Measurements from ENCODE around the gene EIF4H.
A peak's percentile ranks its signal among the peaks of the same experiment; 100 is the strongest.
"Not testable (repeated sequence)": the region's sequence is repeated elsewhere in the genome, so short reads cannot be mapped to it uniquely, and the experiment has no call there.

Gene EIF4H

GRCh38 chr7:74203956-74204618 lies 29.9 kb downstream of the EIF4H start:
- TF ChIP-seq, protein P1, sequence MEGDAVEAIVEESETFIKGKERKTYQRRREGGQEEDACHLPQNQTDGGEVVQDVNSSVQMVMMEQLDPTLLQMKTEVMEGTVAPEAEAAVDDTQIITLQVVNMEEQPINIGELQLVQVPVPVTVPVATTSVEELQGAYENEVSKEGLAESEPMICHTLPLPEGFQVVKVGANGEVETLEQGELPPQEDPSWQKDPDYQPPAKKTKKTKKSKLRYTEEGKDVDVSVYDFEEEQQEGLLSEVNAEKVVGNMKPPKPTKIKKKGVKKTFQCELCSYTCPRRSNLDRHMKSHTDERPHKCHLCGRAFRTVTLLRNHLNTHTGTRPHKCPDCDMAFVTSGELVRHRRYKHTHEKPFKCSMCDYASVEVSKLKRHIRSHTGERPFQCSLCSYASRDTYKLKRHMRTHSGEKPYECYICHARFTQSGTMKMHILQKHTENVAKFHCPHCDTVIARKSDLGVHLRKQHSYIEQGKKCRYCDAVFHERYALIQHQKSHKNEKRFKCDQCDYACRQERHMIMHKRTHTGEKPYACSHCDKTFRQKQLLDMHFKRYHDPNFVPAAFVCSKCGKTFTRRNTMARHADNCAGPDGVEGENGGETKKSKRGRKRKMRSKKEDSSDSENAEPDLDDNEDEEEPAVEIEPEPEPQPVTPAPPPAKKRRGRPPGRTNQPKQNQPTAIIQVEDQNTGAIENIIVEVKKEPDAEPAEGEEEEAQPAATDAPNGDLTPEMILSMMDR (conservative IDR thresholded peaks at IDR 0.05): no peak

DNA sequence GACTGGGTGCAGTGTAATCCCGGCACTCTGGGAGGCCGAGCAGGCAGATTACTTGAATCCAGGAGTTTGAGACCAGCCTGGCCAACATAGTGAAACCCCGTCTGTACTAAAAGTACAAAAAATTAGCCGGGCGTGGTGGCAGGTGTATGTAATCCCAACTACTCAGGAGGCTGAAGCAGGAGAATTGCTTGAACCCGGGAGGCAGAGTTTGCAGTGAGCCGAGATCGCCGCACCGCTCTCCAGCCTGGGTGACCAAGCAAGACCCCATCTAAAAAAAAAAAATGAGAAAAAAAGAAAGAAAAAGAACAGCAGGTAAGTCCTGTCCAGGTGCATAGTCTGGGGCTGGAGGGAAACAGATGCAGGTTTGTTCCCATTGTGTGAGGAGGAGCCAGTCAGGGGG lies 31.9 kb downstream of the EIF4H start:
- not testable (repeated sequence) for H3K27ac ChIP-seq

More at GRCh38 chr7:74203956-74204618, 29.9 kb downstream of the EIF4H start:
- H3K27ac ChIP-seq: no peak overlapping the region

DNA sequence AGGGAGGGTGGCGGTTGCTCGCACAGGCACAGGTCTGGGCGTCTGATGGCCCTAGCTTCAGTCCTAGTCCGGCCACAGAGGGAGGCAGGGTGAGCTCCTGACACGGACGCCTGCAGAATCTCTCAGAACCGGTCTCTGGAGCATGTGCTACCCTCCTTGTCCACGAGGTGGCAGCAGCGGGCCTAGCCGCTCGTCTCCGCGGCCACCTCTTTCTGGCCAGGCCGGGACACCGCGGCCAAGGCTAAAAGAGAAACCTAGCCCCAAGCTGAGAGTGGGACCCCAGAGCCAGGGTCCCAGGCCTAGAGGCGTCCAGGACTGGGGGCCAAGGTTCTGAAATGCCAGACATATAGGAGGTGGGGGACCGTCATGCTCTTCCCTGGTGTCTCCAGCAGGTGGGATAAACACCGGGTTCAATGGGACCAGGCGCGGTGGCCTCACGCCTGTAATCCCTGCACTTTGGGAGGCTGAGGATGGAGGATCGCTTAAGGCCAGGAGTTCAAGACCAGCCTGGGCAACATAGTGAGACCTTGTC lies 32.5 kb downstream of the EIF4H start:
- no peak overlapping the region; the same call in 1 of the 2 replicates for H3K27ac ChIP-seq
- TF ChIP-seq, protein P1 (conservative IDR thresholded peaks at IDR 0.05): peak; percentile 99

DNA sequence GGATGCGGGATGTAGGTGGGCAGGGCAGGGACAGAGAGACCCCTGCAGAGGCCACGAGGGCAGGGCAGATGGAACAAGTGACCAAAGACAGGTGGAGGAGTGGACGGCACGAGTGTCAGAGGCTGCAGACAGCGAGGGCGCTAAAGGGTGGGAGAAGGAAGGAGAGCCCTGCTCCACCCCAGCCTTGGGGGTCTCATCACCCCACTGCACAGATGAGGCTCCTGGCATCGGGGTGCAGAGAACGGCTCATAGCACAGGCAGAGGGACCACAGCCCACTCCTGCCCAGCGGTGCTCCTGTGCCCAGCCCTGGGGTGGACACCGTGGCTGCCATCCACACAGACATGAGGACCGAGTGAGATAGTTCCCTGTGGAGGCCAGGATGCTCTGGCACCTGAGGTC lies 33.4 kb downstream of the EIF4H start:
- H3K27ac ChIP-seq: no peak overlapping the region
- TF ChIP-seq, protein P1 (conservative IDR thresholded peaks at IDR 0.05): no peak

DNA sequence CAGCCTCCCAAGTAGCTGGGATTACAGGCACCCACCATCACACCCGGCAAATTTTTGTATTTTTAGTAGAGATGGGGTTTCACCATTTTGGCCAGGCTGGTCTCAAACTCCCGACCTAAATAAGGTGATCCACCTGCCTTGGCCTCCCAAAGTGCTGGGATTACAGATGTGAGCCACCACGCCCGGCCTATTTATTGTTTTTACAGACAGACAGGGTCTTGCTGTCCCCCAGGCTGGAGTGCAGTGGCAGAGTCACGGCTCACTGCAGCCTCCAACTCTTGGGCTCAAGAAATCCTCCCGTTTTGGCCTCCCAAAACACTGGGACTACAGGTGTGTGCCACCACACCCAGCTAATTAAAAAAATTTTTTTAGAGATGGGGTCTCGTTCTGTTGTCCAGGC lies 34.1 kb downstream of the EIF4H start:
- H3K27ac ChIP-seq: not testable (repeated sequence)

DNA sequence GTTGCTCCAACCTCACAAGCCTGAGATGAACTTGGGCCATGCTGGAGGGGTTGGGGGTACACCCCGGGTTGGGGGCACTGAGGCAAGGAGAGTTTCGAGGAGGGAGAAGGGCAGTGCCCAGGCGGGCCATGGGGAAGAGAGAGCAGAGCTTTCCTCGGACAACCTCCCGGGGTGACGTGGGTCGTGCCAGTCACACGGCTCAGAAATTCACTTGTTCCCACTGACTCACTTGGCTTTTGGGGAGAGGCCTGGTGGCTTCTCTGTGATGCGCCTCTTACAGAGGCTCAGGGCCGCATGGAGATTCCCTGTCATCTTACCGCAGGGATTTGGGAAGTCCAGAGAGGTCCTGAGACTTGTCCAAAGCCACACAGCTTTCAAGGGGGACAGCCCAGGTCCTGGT lies 38.5 kb downstream of the EIF4H start:
- no peak overlapping the region for H3K27ac ChIP-seq
- TF ChIP-seq, protein P1 (conservative IDR thresholded peaks at IDR 0.05): no peak

- TF ChIP-seq, protein P1 (conservative IDR thresholded peaks at IDR 0.05): no peak
- H3K27ac ChIP-seq: no peak overlapping the region
These were observed 40.9 kb downstream of the EIF4H start for GRCh38 chr7:74214816-74215630.

- no peak overlapping the region for H3K27ac ChIP-seq
- TF ChIP-seq, protein P1 (conservative IDR thresholded peaks at IDR 0.05): no peak
These were observed 41.8 kb downstream of the EIF4H start for GRCh38 chr7:74215921-74216320.

Measured in VCaP (cell line).